ENCODE measurements around the gene HMGN4.
"Not testable (repeated sequence)": the region's sequence is repeated elsewhere in the genome, so short reads cannot be mapped to it uniquely, and the experiment has no call there.

Gene HMGN4

DNA sequence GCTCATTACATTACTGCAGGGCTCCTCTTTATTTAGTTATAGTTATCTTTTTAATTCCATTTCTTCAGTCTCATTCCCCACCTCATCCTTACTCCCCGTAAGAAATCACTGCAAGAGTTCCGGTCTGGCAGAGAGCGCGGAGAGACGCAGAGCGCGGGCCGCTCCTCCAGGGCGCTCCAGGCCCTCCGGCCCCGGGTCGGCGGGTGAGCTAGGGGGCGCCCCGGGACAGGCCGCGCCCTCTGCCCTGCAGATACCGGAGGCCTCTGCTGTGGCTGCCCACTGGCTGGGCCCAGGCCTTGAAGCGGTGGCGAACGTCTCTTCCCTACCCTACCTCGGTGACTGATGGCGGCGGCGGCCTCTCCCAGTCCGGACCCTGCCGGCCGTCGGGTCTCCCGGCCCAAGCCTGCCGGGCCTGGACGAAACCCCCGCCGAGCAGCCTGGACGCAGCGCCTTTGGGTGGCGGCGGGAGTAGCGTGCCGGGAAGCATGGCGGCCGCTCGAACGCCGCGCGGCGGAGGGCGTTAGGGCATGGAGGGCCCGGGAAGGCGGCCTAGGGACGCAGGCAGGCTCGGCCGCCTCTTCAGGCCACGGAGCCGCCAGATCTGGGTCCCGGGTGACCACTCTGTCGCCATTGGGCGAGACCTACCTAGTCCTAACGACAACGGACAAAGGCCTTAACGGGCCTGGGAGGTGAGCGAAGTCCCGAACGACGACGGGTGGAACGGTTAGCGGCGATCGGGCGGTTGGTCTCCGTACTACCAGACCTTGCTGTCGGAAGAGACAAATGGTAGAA lies 16.4 kb upstream of the HMGN4 start:
- DNase-seq, result peak; percentile 37 to 95 (median 54)
- intact Hi-C loops (cut with DNase I), result loop anchor here (2.0 to 10.0 kb wide), 2 partner anchors 17 to 67 kb away; partner anchors contain the start of genes BTN2A1 and HMGN4

DNA sequence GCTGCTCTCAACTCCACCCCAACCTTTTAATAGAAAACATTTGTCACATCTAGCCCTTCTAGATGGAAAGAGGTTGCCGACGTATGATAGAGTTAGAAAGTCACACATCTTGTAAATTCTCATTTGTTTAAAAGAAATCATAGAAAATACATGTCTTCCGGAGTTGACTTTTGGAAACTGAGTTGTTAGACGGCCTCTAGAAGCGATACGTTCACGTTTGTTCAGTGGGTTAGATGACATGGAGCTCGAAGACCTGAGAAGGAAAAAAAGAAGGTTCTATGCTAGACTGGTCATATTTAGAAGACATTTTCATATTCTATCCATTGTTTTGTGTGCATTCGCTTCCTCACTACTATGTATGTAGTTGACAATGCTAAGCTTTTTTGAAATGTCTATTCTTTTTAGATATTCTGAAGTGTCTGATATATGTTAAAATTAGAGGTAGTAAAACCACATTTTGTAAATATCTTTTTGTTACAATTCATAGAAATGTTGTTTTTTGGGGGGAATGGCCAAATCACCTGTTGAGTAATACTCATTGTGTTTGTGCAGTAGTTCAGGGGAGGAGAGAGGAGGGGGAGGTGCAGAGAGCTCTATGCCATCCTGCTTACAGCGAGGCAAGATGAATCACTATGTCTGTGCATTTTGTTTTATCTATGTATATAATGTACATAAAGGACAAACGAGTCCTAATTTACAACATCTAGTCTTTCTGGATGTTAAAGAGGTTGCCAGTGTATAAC lies 15.5 kb upstream of the HMGN4 start:
- intact Hi-C loops (cut with DNase I), result loop anchor here (10.0 kb wide), 1 partner anchor 68 kb away; the partner anchor contains the start of gene BTN2A1
- not testable (repeated sequence) for DNase-seq

DNA sequence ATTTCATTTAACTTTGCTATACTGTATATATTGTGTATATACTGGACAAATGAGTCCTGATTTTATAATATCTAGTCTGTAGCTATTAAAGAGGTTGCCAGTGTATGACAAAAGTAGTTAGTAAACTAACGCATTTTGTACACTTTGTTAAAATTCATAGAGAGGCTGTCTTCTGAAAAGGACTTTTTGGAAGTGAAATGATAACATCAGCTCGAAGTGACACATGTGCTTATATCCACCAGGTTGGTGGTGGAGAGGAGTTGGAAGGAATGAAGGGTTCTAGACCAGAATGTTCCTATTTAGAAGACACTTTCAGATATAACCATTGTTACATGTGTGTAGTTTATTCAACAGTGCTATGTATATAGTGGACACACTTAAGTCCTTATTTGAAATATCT lies 13.9 kb upstream of the HMGN4 start:
- intact Hi-C loops (cut with DNase I), result loop anchor here (10.0 kb wide), 1 partner anchor 70 kb away; the partner anchor contains the start of gene BTN2A1
- not testable (repeated sequence) for DNase-seq

DNA sequence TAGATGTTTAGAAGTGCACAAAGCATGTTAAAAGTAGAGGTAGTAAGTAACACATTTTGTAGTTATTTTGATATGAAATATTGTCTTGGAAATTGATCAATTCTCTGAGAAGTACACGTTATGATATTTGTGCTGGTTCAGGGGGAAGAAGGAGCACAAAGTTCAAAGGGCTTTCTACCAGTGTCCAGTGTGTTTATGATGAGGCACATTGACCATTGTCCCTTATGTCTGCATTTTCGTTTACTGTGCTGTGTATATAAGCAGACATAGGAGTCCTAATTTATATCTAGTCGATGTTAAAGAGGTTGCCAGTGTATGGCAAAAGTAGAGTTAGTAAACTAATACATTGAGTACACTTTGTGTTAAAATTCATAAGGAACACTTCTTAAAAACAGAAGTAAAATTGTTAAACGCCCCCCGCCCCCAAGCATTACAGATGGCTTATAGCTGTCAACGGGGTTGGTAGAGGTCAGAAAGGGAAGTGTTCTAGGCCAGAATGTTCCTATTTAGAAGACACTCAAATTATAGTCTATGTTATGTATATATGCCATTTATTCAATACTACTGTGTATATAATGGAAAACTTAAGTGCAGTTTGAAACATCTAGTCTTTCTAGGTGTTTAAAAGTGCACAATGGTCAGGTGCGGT lies 13.3 kb upstream of the HMGN4 start:
- no peak for DNase-seq
- intact Hi-C loops (cut with DNase I), result loop anchor here (10.0 kb wide), 1 partner anchor 70 kb away; the partner anchor contains the start of gene BTN2A1

DNA sequence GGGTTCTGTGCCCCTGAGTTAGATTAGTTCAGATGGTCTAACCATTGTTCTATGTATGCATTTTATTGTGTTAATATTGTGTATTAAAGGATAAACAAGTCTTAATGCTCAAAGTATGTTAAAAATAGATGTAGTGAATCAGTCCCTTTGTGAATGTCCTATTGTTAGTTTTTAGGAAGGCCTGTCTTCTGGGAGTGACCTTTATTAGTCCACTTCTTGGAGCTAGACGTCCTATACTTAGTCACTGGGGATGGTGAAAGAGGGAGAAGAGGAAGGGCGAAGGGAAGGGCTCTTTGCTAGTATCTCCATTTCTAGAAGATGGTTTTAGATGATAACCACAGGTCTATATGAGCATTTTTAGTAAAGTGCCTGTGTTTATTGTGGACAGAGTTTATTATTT lies 12.3 kb upstream of the HMGN4 start:
- DNase-seq, result no peak
- intact Hi-C loops (cut with DNase I), result loop anchor here (10.0 kb wide), 1 partner anchor 71 kb away; the partner anchor contains the start of gene BTN2A1

DNA sequence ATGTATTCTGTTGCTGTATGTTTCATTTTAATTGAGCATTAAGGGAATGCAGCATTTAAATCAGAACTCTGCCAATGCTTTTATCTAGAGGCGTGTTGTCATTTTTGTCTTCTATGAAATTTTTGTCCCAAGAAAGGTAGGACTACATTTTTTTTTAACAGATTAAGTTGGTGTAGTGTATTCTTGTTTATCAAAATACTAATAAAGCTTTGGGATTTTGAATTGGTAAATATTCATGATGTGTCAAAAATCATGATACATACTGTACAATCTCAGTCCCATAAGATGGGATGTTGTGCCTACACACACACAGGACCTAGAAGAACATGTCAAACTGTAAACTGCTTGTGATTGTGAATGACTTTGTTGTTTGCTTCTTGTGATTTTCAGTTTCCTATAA lies 11.2 kb upstream of the HMGN4 start:
- intact Hi-C loops (cut with DNase I), result loop anchor here (10.0 kb wide), 1 partner anchor 72 kb away; the partner anchor contains the start of gene BTN2A1
- DNase-seq, result no peak

DNA sequence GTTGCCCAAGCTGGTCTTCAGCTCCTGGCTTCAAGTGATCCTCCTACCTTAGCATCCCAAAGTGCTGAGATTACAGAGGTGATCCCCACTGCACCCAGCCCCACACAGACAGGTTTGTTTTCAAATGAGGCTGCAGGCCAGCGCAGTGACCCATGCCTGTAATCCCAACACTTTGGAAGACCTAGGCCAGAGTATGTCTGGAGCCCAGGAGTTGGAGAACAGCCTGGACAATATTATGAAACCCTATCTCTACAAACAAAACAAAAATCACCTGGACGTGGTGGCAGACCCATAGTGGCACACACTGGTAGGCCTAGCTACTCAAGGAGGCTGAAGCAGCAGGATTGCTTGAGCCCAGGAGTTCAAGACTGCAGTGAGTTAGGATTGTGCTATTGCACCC lies 8.0 kb upstream of the HMGN4 start:
- intact Hi-C loops (cut with DNase I), result loop anchor here (10.0 kb wide), 1 partner anchor 65 kb away; the partner anchor contains the start of gene ABT1
- no peak for DNase-seq

DNA sequence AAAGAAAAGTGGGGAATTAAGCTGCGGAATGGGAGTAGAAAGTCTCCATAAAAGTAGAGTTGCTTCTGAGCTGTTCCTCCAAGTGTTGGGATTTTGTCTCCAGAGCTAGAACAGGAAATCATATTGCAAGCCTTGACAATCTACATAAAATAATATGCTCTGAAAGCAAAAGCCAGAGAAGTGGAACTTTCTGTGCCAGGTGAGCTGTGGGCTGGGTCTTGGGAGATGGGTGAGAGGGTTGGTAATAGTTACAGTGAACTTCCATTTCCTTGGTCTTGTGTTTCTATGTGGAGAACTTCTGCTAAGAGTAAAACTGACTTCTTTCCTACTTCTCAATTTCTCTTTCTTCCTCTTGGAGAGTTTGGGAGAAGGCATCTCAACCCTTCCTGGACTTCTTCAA lies 6.3 kb upstream of the HMGN4 start:
- intact Hi-C loops (cut with DNase I), result loop anchor here (10.0 kb wide), 1 partner anchor 63 kb away; the partner anchor contains the start of gene ABT1
- no peak for DNase-seq

DNA sequence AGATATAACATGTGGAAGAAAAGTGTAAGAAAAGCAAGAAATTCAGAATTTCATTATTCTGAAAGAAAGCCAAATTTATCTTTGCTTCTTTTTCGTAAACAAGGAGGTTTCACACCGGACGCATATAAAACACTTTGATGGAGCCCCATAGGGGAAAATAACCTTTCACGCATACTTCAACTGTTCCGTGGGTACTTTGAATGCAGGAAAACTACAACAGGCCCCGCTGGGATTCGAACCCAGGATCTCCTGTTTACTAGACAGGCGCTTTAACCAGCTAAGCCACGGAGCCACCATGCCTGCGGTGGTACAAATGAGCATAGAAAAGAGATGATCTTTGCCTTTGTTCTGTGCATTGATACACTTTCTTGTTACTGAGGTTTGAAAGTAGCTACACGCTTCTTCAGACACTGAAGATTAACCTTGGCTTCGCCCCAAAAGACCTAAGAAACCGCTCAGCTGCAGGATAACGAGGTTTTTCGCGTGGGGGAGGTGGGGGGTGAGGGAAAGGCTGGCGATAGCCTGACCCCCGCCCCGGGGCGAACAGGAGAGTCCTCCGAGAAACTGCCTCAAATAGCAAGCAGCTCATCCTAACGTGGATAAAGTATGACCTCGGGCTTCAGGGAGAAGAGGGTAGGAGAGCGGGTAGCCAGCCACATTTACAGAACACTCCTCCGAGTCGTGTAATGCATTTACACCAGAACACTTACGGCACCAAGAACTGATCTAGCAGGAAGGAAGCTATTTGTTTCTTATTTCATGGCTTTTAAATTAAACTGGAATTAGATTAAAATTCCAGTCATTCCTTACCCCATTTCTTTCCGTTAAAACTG lies 5.3 kb upstream of the HMGN4 start:
- intact Hi-C loops (cut with DNase I), result loop anchor here (10.0 kb wide), 1 partner anchor 62 kb away; the partner anchor contains the start of gene ABT1
- DNase-seq, result peak; percentile 85 to 97 (median 88)

DNA sequence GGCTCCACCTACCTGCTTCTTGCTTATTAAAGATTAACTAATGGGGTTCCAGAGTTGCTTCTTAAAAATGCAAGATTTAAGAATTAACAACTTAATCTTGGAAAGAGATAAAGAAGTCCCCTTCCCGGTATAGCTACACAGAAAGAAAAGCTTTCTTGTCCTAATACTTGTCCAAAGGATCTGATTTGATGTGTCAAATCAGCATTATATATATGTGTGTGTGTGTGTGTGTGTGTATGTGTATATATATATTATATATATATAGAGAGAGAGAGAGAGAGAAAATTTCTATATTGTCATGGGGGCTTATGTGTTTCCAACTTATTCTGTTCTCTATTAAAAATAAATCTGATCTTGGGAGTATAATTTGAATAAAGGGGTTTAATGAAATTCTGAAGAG lies 4.6 kb upstream of the HMGN4 start:
- no peak for DNase-seq
- intact Hi-C loops (cut with DNase I), result loop anchor here (10.0 kb wide), 1 partner anchor 61 kb away; the partner anchor contains the start of gene ABT1

DNA sequence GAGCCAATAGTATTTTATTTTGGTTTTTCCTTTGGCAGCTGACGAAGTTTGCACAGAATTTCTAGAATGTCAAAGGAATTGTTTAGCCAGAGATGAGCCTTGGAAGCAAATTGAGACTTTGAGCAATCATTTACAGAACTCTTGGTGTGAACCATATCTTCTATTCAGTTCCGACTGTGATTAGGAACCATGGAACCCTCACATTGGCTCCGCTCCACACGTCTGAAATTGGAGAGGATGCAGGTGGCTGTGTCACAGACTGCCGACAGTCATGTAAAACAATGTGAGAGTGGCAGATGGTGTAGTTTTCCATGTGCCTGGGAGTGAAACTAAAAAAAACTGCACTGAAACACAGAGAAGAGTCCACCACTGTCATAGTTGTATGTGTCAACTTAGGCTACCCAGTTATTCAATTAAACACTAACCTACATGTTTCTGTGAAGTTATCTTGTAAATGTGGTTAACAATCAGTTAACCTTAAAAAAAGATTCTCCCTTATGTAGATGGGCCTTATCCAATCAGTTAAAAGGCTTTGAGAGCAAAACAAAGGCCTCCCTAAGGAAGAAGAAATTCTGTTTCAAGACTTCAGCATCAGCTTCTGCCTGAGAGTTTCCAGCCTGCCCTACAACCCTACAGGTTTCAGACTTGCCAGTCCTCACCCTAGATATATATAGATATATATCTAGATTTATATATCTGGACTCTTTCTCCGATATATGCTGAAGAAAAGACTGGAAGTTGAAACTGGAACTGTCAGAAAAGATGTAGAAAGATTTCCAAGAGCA lies 3.3 kb upstream of the HMGN4 start:
- intact Hi-C loops (cut with DNase I), result loop anchor here (10.0 kb wide), 1 partner anchor 60 kb away; the partner anchor contains the start of gene ABT1
- peak in 5 of 10 donors; percentile 28 to 88 (median 48) for DNase-seq

DNA sequence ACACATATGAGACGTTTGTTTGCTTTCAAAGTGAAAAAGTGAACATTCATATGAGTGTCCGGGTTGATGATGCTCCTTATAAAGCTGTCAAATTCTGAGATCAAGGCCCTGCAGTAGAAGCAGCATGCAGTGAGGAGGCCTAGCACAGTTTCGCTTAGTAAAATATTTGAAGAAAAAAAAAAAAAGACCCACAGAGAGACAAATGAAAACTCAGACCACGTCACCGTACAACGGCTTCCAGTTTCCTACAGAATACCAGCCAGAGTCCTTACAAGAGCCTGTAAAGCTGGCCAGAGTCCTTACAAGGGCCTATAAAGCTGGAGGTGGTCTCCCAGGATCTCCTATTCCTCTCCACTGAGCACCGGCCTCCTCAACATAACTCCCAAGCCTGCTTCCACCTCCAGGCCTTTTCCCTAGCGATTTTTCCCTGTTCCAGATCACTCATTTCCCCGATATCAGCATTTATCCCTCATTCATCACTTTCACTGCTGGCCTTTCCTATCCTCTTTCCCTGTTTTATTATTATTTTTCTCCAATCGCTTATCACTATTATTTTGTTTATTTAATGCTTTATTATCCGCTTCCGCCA lies 1.5 kb upstream of the HMGN4 start:
- intact Hi-C loops (cut with DNase I), result loop anchor here (10.0 kb wide), 1 partner anchor 58 kb away; the partner anchor contains the start of gene ABT1
- DNase-seq, result peak in 2 of 10 donors; percentile 16 to 17

DNA sequence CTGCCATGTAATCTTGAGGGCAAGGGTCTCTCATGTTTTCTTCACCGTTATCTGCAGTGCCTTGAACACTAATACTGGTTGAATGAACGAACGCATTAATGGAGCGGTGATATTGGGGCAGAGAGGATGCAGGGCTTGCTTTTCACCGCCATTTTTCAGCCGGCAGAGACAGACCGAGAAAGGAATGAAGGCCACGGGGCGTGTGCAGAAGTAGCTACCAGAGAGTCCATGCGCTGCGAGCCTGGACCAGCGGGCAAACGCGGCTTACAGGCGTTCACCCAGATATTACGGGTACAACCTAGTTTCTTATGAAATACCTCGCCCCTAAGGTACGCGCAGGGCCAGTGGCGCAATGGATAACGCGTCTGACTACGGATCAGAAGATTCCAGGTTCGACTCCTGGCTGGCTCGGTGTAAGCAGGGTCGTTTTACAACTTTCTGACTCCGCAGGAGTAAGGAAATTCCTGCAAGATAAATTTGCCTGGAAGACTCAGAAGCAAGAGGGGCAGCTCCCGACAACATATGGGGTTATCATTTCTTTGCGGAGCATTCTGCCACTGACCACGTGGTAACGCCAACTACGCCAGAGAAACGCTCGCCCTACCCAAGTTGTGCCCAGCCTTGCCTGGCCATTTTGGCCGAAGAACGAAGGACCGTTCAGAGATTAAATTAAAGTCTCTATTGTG lies 863 bp upstream of the HMGN4 start:
- peak; percentile 74 to 97 (median 83) for DNase-seq
- intact Hi-C loops (cut with DNase I), result loop anchor here (10.0 kb wide), 1 partner anchor 57 kb away; the partner anchor contains the start of gene ABT1

DNA sequence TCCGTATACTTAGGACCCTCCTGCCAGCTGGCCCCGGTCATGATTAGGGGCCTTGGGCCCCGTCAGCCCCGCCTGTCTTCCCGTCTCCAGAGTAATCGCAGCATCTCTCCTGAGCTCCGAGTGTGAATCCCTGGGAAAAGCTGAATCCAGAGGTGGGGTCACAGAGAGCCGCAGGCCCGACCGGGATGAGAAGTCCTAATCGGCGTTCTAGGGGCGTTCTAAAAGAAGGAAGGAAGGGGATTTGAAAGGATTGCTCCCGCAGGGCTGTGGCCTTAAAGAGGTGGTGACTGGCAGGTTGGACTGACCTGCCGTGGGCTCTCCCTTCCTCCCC lies 371 bp downstream of the HMGN4 start:
- intact Hi-C loops (cut with DNase I), result loop anchor here (1.0 to 10.0 kb wide), 3 partner anchors 15 to 56 kb away; partner anchors contain the start of gene ABT1
- DNase-seq, result no peak

DNA sequence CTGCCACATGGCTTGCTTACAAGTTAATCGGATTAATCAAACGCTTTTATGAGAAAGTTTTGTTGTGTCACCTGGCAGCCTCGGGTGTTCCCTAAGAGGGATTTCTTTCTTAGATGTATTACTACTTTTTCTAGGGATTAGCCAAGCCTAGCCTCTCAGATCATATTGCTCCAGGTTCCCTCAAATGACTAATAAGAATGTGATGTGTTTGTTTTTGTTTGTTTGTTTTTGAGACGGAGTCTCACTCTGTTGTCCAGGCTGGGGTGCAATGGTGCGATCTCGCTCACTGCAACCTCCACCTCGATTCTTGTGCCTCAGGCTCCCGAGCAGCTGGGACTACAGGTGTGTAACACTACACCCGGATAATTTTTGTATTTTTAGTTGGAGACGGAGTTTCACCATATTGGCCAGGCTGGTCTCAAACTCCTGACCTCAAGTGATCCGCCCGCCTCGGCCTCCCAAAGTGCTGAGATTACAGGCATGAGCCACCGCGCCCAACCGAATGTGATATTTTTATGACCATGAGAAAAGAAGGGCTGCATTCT lies 977 bp downstream of the HMGN4 start:
- intact Hi-C loops (cut with DNase I), result loop anchor here (2.0 to 10.0 kb wide), 2 partner anchors 18 to 56 kb away; partner anchors contain the start of gene ABT1
- no peak for DNase-seq

DNA sequence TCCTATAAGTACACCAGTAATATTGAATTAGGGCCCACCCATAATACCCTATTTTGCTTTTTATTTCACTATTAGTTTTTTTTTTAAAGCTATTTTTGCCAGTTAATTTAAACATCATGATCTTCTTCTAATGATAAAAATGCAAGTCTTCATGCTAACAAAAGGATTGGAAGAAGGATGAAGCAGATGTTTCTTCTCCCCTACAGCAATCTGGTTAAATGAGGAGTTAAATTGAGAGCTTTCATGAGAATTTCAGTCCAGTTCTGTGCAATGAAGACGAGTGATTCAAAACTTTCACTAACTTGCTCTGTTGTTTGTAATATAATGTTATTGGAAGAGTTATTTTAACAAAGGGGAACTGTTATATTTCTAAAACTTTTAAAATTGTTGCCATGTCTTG lies 3.4 kb downstream of the HMGN4 start:
- intact Hi-C loops (cut with DNase I), result no loop called here
- no peak for DNase-seq

DNA sequence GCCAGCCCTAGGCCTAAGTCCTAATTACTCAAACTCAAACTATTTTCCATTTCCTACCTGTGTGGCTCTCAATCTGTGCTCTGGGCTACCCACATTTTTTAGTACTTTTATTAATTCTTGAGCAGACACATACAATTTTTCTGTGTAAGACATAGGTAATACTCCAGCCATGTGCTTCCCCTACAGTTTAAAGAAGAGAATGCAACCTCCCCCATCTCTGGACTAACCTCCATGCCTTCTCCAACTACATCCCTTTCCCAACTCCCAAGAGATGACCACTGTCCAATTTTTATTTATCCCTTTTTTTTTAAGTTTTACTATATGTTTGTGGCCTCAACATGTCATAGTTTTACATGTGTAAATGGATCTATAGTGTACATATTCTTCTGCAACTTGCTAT lies 5.8 kb downstream of the HMGN4 start:
- no peak for DNase-seq
- intact Hi-C loops (cut with DNase I), result no loop called here
